Esophagus muscularis mucosa (tissue), 4 donors: ENCODE results near the gene CIC. TPM values are rescaled to one million over a fixed set of nuclear protein-coding genes. Genes with fewer than 3 reads are reported as not detected.

Source experiments
- DNase-seq: peaks from one replicate; pipeline ENCODE4 v3.0.0-alpha.2; 2017; ENCODE audit errors: extremely low spot score
- H3K27ac ChIP-seq, 4 donors: fragments of 200-600 bp; sonication (generic); replicated peaks in 1 of 4; 1 replicate in 3 of 4; 2 replicates in 1 of 4; pipeline ENCODE4 v1.5.1; 2016 to 2019; ENCODE audit warnings: mild to moderate bottlenecking in 1 of 4
- H3K27me3 ChIP-seq, 4 donors: fragments of 200-600 bp; sonication (generic); one replicate each; pipeline versions ENCODE4 v1.5.1 to v1.6.0; 2016 to 2019
- H3K36me3 ChIP-seq, 4 donors: fragments of 200-600 bp; sonication (generic); one replicate each; pipeline ENCODE4 v1.5.1; 2016 to 2019
- H3K4me1 ChIP-seq, 4 donors: fragments of 200-600 bp; sonication (generic); one replicate each; pipeline ENCODE4 v1.5.1; 2016 to 2019
- H3K4me3 ChIP-seq, 4 donors: fragments of 200-600 bp; sonication (generic); 1 replicate in 2 of 4; 2 replicates in 2 of 4; pipeline ENCODE4 v1.5.1; 2016 to 2019; ENCODE audit warnings: mild to moderate bottlenecking in 4 of 4, moderate library complexity in 1 of 4
- H3K9me3 ChIP-seq, 4 donors: fragments of 200-600 bp; sonication (generic); 1 replicate in 3 of 4; 2 replicates in 1 of 4; pipeline ENCODE4 v1.5.1; 2016 to 2019
- EP300 ChIP-seq: sonication (generic); formaldehyde crosslinking; IDR thresholded peaks from one replicate; pipeline ENCODE4 v1.6.1; 2017; ENCODE audit warnings: antibody characterized with exemption
- POLR2A ChIP-seq: fragments of 450-650 bp; IDR thresholded peaks from one replicate; pipeline ENCODE4 v1.6.1; 2017; ENCODE audit warnings: antibody characterized with exemption, moderate library complexity, mild to moderate bottlenecking, low read depth
- POLR2AphosphoS5 ChIP-seq, 2 donors: sonication (generic); formaldehyde crosslinking; IDR thresholded peaks; one replicate each; pipeline ENCODE4 v1.6.1; 2017; ENCODE audit warnings: antibody characterized with exemption in 2 of 2
- WGBS: methylation state at CpG from one replicate; pipeline ENCODE4 v1.1.5; 2018; 5-methylcytosine and 5-hydroxymethylcytosine counted together
- intact Hi-C: fragments of 100-400 bp; cut with DNase I; formaldehyde crosslinking; loops from one replicate; pipeline ENCODE4 v1.15.1; 2023
- total RNA-seq, 4 donors: library from RNA; depleted of rRNA; stranded (reverse); fragments of >200 nt; gene quantifications; one replicate each; pipeline versions ENCODE4 v1.1.0 to v1.2.1, GENCODE V29; 2016
- TF ChIP-seq, protein P1 (sequence below), 3 experiments: fragments of 200-600 bp in 2 of 3; fragments of 450-650 bp in 1 of 3; sonication (generic) in 2 of 3; IDR thresholded peaks; one replicate each; pipeline ENCODE4 v1.5.1; 2017 to 2019; ENCODE audit warnings: antibody characterized with exemption in 3 of 3, mild to moderate bottlenecking in 2 of 3, moderate library complexity in 1 of 3

CIC gene
- total RNA-seq, 4 donors from 2014 or later: 37.8 to 74.2 (median 56.3) TPM

- Histone ChIP-seq H3K27me3 (no peaks in the 10 kb centered on the region), H3K36me3 (peaks cover 27 to 49% (median 46%) of the 10 kb centered on the region in 4 donors), H3K9me3 (no peaks in the 10 kb centered on the region), H3K27ac (peak overlapping the region in 1 of 4 donors; percentile 33), H3K4me1 (peaks cover 0 to 11% (median 7%) of the 10 kb centered on the region in 4 donors), H3K4me3 (no peak overlapping the region)
- intact Hi-C loops: loop anchor here (5.0 kb wide), 1 partner anchor 49 kb away; no protein-coding TSS in a partner anchor
- 87% methylated on average over 3 of the region's 6 CpGs for WGBS
- TF ChIP-seq POLR2AphosphoS5 (IDR thresholded peaks at IDR 0.05) (peak; percentile 48 to 58), EP300 (no peak)
- TF ChIP-seq, protein P1, sequence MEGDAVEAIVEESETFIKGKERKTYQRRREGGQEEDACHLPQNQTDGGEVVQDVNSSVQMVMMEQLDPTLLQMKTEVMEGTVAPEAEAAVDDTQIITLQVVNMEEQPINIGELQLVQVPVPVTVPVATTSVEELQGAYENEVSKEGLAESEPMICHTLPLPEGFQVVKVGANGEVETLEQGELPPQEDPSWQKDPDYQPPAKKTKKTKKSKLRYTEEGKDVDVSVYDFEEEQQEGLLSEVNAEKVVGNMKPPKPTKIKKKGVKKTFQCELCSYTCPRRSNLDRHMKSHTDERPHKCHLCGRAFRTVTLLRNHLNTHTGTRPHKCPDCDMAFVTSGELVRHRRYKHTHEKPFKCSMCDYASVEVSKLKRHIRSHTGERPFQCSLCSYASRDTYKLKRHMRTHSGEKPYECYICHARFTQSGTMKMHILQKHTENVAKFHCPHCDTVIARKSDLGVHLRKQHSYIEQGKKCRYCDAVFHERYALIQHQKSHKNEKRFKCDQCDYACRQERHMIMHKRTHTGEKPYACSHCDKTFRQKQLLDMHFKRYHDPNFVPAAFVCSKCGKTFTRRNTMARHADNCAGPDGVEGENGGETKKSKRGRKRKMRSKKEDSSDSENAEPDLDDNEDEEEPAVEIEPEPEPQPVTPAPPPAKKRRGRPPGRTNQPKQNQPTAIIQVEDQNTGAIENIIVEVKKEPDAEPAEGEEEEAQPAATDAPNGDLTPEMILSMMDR (IDR thresholded peaks at IDR 0.05): peak; percentile 94 to 100 (median 95)
- peak; percentile 95 for DNase-seq
These were observed 26.9 kb downstream of the CIC start for GRCh38 chr19:42295831-42296525.

GRCh38 chr19:42297039-42297438 is 28.0 kb downstream of the CIC start:
- no peak for DNase-seq
- no peaks in the 10 kb centered on the region for H3K27me3 ChIP-seq
- H3K4me1 ChIP-seq: peaks cover 4 to 14% (median 11%) of the 10 kb centered on the region in 4 donors
- H3K9me3 ChIP-seq: no peaks in the 10 kb centered on the region
- TF ChIP-seq POLR2A (no peak), EP300 (no peak)
- TF ChIP-seq, protein P1 (IDR thresholded peaks at IDR 0.05): no peak
- intact Hi-C loops: loop anchor here (5.0 kb wide), 1 partner anchor 50 kb away; no protein-coding TSS in a partner anchor
- H3K36me3 ChIP-seq: peaks cover 27 to 38% (median 36%) of the 10 kb centered on the region in 4 donors
- H3K4me3 ChIP-seq: no peak overlapping the region
- WGBS: 91% methylated on average over 13 of the region's 15 CpGs
- H3K27ac ChIP-seq: no peak overlapping the region

DNA sequence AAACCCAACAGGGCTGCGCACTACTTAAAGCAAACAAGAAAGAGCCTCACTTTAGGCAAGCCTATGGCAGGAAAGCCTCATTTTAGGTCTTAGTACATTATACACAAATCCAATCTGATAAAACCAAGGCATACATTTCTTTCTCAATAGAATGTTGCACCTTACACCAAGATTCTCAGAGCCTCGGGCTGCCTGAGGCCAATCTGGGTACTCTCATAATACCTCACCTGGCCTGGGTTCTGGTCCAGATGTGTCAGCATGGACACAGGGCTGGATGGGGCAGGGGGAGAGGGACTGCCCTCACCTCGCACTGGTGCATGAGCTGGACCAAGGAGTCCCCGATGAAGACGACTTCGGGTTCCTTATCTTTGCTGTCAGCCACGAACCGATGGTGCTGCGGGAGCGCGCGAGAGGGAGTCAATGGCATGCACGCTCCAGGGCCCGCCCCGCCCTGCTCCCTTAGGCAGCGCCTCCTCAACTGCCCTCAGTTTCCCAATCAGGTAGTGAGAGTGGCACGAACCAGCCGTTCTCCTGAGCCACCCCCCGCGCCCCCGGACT is 32.7 kb downstream of the CIC start, which contains the start of gene PRR19:
Gene PRR19, plus strand, starts transcription at position 487 of the 558 bp plus-strand sequence. CDS start 7,453 bp downstream, outside the sequence.
- Histone ChIP-seq H3K9me3 (no peaks in the 10 kb centered on the region), H3K4me1 (peaks cover 5 to 23% (median 20%) of the 10 kb centered on the region in 4 donors), H3K4me3 (peak within 1 kb of the TSS; percentile 60 to 64 (median 62)), H3K27me3 (no peaks in the 10 kb centered on the region), H3K27ac (peak within 1 kb of the TSS; percentile 48 to 76 (median 72)), H3K36me3 (no peaks in the 10 kb centered on the region)
- intact Hi-C loops: no loop called here
- WGBS: 50% methylated on average over 2 of the region's 21 CpGs
- DNase-seq: no peak
- no peak for TF ChIP-seq EP300
- TF ChIP-seq POLR2AphosphoS5 (IDR thresholded peaks at IDR 0.05): no peak
- TF ChIP-seq, protein P1 (IDR thresholded peaks at IDR 0.05): no peak
- no peak for TF ChIP-seq POLR2A

DNA sequence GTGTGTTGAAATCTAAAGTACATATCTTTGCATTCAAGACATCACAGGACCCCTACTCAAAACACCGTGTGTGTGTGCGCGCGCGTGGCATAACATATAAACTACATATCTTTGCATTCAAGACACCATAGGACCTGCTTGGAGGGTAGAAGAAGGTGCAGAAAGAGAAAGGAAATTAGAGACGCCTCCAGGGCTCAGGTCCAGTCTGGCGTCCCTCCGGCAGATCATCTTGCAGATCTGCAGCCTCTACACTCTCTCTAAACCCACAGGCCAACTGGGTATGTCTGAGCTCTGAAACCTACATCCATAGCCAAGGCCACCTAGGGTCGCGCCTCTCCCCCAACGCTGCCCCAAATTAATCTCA is 34.0 kb downstream of the CIC start:
- TF ChIP-seq EP300 (no peak), POLR2A (no peak), POLR2AphosphoS5 (IDR thresholded peaks at IDR 0.05) (no peak)
- TF ChIP-seq, protein P1 (IDR thresholded peaks at IDR 0.05): no peak
- 66% methylated on average over 11 of the region's 11 CpGs for WGBS
- H3K27ac ChIP-seq: peak overlapping the region in 3 of 4 donors; percentile 48 to 76 (median 73)
- DNase-seq: no peak
- peak overlapping the region; percentile 60 to 64 (median 62) for H3K4me3 ChIP-seq
- intact Hi-C loops: no loop called here
- H3K9me3 ChIP-seq: no peaks in the 10 kb centered on the region
- no peaks in the 10 kb centered on the region for H3K36me3 ChIP-seq
- peaks cover 5 to 23% (median 20%) of the 10 kb centered on the region in 4 donors for H3K4me1 ChIP-seq
- H3K27me3 ChIP-seq: no peaks in the 10 kb centered on the region
